NCI-H146 treated with DMSO at 0.1 percent for 48 hours (cell line): ENCODE measurements around the gene TM2D3.

Source experiments
- DNase-seq: peaks from one replicate; lab custom pipeline; 2025; ENCODE audit not compliant: unreplicated experiment; lab: John Stamatoyannopoulos, UW

Gene TM2D3, protein sequence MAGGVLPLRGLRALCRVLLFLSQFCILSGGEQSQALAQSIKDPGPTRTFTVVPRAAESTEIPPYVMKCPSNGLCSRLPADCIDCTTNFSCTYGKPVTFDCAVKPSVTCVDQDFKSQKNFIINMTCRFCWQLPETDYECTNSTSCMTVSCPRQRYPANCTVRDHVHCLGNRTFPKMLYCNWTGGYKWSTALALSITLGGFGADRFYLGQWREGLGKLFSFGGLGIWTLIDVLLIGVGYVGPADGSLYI

GRCh38 chr15:101652098-101652785 lies at the start of gene TM2D3:
TM2D3 (minus strand) TSS chr15:101652381; CDS start chr15:101652361, 20 bp downstream.
- peak; percentile 82 for DNase-seq

DNA sequence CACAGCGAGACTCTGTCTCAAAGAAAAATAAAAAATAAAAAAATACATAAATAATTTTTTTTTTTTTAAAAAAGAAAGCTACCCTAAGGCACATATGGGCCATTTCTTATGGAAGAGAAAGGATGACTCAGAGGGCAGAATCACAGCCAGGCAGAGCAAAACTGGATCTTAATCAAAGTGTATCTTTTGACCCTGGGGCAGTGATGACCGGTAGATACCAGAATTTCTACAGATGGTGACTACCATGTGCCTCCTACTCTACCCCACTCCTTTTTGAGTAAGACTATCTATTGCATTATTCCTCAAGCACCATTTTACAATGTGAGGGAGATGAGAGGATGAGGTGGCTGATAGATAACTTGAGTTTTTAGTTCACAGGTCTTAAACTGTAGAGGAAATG lies 46.1 kb upstream of the TM2D3 start:
- no peak for DNase-seq

DNA sequence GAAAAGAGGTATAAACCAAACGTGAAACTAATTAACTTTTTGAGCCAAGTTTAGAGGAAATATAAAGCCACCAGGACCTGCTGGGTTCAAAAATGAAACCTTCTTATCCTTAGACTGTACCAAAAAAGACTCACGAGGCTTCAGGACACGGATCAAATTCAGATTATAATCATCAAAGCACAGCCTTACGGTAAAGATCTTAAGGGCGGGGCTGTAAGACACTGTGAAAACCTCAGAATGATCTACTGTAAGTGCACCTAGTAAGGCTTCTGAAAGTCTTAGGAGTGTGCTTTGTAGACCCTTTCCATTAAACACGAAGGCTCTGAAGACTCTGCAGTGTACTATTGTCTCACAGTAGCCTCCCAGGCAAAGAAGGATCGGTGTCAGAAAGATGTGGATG lies 45.3 kb upstream of the TM2D3 start:
- DNase-seq, result no peak

- no peak for DNase-seq
These were observed 44.6 kb upstream of the TM2D3 start for GRCh38 chr15:101696829-101697228.

GRCh38 chr15:101694261-101694660 lies 42.1 kb upstream of the TM2D3 start:
- no peak for DNase-seq

DNA sequence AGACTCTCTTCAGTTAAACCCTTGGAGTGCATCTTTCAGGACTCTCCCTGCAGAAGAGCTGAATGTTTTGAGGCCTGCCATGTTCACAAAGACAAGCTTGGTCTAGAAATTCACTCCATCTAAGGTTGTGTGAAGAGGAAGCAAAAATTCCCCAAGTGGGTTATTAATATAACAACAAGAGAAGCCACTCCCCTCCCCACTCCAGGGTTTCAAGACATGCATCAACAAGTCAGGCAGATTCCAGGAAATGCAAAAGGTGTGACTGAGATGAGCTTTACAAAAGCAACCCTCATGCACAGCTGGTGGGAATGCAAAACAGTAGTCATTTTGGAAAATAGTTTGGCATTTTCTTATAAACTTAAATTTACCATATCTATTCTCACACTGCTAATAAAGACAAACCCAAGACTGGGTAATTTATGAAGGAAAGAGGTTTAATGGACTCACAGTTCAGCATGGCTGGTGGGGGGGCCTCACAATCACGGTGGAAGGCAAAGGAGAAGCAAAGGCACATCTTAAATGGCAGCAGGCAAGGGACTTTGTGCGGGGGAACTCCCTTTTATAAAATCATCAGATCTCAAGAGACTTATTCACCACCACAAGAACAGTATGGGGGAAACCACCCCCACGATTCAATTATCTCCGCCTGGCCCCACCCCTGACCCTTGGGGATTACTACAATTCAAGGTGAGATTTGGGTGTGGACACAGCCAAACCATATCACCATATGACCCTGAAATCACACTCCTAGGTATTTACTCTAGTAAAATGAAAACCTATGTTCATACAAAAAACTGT lies 40.8 kb upstream of the TM2D3 start:
- no peak for DNase-seq

- DNase-seq, result no peak
These were observed 37.7 kb upstream of the TM2D3 start for GRCh38 chr15:101689901-101690300.

DNA sequence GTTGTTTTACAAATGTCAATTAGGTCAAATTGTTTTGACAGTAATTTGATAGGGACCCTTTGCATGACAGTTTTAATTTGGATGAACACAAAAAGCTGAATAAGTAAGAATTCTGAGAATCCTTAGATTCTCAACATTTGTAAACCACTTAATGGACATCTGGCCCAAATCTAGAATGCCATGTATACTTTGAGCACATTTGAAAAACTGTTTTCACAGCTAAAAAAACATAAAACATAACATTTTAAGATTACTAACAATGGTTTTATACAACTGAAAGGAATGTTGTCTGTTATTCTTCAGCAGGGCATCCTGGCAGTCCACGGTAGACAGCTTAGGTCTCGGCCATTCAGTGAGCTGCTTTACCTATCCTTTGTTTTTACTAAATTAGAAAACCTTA lies 34.5 kb upstream of the TM2D3 start:
- no peak for DNase-seq

- DNase-seq, result no peak
These were observed 32.7 kb upstream of the TM2D3 start for GRCh38 chr15:101684877-101685276.

DNA sequence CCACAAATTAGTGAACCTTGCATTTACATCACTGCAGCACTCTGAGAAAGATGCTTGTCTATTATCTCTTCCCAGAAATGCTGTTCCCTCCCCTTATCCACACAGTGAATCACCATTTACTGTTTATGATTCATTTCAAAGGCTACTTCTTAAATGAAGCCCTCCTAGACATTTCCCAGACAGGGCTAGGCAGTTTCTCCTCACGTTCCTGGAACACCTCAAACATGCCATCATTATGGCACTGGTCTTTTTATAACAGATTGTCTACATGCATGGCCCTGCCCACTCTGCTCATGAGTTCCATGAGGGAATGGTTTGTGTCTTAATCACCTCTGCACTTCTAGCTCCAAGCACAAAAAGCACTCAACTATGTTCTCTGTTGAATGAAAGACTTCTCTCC lies 32.2 kb upstream of the TM2D3 start:
- no peak for DNase-seq

DNA sequence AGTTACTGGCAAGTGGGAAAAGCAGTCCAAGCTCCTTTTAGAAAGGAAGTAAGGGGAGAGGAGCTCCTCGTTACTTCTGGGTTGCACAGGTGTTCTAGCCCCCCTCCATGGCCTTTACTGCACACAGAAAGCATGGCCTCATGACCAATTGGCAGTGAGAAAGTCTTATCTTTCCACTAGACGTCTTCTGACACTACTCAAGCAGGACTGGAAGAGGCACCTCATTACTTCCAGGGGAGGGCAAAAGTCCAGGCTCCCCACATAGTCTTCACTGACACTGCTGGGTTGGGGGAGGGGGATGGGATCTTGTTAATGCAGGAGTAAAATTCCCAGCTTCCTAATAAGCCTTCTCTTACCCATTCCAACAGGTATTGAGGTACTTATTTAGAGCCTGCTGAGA lies 27.6 kb upstream of the TM2D3 start:
- no peak for DNase-seq

DNA sequence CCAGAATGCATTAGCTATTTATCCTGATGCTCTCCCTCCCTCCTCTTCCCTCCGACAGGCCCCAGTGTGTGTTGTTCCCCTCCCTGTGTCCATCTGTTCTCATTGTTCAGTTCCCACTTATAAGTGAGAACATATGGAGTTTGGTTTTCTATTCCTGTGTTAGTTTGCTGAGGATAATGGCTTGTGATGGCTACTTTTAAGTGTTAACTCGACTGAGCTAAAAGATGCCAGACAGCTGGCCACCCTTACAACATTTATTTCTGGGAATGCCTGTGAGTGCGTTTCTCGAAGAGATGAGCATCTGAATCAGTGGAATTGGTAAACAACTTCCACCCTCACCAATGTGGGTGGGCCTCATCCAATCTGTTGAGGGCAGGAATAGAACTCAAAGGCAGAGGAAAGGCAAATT lies 24.7 kb upstream of the TM2D3 start:
- no peak for DNase-seq

- DNase-seq, result no peak
These were observed 23.8 kb upstream of the TM2D3 start for GRCh38 chr15:101675796-101676582.

- no peak for DNase-seq
These were observed 22.8 kb upstream of the TM2D3 start for GRCh38 chr15:101675015-101675414.

DNA sequence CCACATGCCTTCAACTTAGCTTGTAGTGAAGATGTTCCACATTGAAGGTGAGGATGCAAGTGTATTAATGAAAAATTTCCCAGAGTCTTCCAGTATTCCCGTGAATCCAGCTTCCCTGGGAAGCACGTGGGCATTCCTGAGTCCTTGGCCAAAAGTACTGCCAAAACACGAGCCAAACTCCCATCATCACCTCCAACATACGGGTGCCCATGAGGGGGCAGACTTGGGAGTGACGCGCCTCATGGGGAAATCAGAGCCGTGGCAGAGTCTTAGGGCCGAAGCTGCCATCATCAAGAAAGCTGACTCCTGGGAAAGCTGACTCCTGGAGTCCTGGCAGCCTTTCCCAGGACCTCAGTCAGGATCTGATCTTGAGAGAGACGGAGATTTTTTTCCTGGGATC lies 20.1 kb upstream of the TM2D3 start:
- DNase-seq, result no peak

GRCh38 chr15:101669744-101670143 lies 17.6 kb upstream of the TM2D3 start:
- no peak for DNase-seq

GRCh38 chr15:101667881-101668280 lies 15.7 kb upstream of the TM2D3 start:
- no peak for DNase-seq

GRCh38 chr15:101664303-101664913 lies 12.2 kb upstream of the TM2D3 start:
- DNase-seq, result no peak

GRCh38 chr15:101662203-101662602 lies 10.0 kb upstream of the TM2D3 start:
- no peak for DNase-seq

DNA sequence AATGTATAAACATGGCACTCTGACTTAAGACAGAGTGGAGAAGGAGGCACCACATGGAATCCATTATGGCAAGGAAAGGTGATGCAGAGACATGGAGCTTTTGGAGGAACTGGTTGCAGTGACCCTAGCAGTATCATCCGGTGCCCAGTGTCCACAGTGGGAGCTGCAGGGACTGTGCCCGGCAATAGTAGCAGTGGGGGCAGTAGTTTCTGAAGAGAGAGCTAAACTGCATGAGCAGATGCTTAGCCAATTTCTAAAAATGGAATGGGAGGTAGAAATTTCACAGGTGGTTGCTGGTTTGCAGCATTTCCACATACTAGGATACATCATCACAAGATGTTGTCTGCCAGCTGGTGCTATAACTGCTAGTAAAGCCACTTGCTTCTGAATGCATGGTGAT lies 7.8 kb upstream of the TM2D3 start:
- no peak for DNase-seq
